Erythroblast (primary cell): Measurements from ENCODE around the gene XYLT1.

Experiments used
- DNase-seq, 2 experiments: peaks; one replicate each; lab custom pipeline; 2025; lab: John Stamatoyannopoulos, UW
- GATA1 ChIP-seq: IDR thresholded peaks from 2 replicates; pipeline ENCODE4 v1.6.1; 2011; ENCODE audit warnings: low read depth, mild to moderate bottlenecking, control low read depth, low read length, moderate library complexity
- POLR2A ChIP-seq: IDR thresholded peaks from 2 replicates; pipeline ENCODE4 v1.6.1; 2011; ENCODE audit warnings: mild to moderate bottlenecking, low read length

The XYLT1 gene

DNA sequence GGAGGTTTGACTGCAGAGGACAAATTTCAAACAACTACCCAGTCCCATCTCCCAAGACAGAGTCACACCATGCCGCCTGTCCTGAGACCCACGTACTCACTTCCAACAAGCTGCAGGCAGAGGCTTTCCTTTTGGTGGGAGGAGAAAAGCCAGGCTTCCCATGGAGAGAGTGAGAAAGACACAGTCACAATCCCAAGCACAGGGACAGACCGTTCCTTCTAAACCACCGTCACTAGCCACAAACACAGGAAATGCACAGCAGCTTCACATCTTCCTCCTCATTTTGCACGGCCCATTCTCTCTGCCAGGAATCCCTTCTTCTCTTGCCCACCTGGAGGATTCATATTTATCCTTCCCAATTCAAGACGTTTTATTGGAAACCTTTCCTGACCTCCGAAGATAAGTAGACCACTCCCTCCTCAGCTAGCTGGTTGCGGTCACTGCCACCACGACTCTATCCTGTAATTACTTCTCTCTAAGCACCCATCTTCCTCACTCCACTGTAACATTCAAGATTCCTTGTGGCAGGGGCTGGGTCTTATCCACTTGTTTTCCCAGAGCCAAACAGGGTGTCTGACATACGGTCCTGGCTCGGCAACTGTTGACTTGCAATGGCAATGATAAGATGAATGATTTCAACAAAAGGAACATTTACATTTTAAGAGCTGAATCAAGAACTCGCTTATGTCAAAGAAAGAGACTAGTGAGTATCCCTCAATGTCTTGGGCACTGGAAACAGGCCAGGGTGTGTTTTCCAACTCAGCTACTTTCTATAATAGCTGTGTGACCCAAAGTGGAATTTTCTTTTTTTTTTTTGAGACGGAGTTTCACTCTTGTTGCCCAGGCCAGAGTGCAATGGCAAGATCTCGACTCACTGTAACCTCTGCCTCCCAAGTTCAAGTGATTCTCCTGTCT is 87.6 kb downstream of the XYLT1 start:
- TF ChIP-seq GATA1 (no peak), POLR2A (no peak)
- DNase-seq = peak in 1 of 2 experiments; percentile 19

DNA sequence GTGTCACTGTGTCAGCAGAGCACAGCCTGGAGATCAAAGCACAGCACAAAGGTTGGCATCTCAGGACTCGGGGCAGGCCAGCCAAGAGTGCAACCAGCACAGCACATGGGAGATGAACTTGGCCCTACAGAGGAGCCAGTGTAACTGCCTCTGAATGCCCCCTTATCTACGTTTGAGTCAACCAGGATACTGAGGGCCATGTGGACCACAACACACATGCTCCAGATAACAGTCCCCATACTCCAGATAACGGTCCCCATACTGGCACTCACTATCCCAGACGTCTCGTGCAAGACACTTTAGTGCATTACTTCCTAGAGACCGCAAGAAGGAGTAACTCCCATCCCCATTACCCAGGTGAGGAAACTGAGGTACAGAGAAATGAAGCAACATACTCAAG is 88.2 kb downstream of the XYLT1 start:
- peak; percentile 56 to 89 for DNase-seq
- TF ChIP-seq GATA1 = no peak
- no peak for TF ChIP-seq POLR2A

DNA sequence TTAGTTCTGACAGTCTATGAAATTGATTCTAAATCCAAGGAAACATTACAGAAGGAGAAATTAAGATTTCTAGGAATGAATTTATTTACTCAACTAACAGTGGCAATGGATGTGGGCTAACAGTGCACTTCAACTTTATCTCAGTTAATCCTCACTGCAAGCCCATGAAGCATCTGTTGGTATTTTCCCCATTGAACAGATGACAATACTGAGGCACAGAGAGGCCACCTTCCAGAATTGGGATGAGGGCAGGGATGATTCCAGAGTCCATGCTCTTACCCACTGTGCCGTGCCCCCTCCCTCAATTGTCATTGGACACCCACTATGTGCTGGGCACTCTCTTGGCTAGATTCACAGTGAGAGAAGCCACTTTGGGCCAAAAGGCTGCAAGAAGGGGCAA is 89.0 kb downstream of the XYLT1 start:
- no peak for DNase-seq
- TF ChIP-seq POLR2A (no peak), GATA1 (no peak)

DNA sequence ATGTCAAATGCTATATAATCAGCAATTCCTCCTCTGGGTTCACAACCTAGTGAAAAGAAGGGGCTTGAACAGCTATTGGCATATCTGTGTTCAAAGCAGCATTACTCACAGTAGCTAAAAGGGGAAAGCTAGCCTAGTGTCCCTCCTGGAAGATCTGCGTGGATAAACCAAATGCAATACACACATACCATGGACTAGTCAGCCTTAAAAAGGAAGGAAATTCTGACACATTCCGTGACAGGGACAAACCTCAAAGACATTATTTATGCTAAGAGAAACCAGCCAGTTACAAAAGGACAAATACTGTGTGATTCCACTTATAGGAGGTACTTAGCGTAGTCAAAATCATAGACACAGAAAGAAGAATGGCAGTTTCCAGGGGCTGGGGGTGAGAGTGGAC is 90.1 kb downstream of the XYLT1 start:
- TF ChIP-seq POLR2A (no peak), GATA1 (no peak)
- DNase-seq = no peak

DNA sequence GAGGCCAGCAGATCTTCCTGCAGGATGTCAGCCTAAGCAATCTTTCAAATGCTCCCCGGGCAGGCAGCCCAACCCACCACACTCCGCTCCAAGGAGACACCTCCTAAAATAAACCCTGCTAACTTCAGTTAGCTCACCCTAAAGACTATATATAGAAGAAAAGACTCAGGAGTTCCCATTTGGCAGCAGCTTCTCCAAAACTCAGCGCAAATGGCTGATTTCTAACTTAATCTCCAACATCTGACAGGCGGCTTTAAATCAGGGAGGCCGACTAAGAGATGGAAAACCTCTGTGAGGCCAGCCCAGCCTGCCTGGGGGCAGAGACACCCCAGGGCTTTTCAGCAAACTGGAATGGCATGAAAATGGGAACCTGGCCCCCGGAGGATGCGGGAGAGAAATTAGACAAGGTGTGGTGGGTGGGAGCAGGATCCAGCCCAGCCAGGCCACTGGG is 91.6 kb downstream of the XYLT1 start:
- TF ChIP-seq GATA1 (no peak), POLR2A (no peak)
- DNase-seq = no peak

DNA sequence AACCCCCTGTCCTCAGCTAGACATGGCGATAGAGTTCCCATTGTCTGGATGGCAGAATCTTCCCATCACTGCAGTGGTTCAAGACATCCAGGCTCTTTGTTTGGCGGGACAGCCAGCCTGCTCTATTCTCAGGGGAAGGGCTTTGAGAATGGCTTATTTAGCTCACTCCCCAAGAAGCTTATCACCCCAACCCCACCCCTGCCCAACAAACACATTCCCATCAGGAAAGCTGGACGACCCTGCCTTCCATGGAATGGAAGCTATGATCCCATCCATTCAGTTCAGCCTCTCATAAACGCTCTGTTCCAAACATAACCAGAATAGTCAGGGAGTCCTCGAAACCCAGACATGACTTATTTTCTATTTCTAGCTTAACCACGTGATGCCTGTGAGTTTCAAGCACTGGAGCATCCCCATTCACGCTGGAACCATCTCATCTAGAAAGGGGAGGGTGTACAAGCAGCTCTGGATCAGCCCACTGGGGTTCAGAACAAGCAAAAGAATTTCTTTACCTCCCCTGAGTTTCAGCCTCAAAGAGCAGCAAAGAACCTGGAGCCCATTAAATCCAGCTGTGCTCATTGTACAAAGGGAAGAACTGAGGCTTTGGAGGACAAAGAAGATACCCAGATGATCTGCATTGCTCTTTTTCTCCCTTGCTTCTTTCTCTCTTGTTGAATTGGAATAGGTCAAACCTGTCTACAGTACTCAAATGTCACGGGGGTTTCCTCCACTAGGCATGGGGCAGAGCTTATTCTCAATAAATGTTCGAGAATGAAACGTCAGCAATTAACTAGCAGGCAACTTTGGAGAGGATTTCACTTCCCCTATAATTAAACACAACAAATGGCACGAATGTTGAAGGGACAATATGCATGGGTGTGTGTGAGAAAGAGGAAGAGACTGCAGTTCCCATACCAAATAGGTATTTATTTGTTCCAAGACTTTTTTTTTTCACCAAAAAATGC is 93.1 kb downstream of the XYLT1 start:
- DNase-seq = no peak
- TF ChIP-seq GATA1 (no peak), POLR2A (no peak)

DNA sequence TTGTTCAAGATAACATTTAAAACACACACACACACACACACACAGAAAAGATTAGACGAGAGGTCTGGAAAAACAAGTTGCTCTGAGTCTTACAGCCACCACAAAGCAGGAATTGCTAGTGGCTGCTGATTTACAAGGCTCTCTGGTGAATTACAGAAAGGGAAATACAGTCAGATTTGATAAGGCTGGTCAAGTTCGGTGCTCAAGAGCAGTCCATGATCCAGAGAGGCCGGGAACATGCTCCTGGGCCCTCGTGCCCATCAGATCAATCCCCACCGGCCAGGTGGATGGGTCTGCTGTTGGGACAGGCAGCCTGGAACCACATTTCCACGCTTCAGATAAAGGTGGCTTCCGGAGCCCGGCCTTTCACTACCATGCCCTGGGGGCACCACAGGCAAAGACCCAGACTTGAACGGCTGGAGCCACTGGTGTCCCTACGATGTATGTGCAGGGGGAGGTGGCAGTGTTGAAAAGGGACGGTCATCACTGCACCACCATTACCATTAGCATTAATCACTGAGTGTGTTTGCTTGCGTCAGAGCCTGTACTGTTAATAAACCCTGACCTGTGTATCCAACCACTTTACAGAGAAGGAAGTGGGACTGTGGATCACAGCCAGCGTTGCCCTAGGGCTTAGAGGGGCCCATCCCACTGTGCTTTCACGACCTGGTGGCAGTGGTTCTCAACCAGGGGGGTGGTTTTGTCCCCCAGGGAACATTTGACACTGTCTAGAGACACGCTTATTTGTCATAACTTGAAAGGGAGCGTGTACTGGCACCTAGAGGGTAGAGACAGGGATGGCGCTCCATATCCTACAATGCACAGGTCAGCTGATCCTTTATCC is 95.1 kb downstream of the XYLT1 start:
- no peak for TF ChIP-seq GATA1
- no peak for TF ChIP-seq POLR2A
- no peak for DNase-seq

DNA sequence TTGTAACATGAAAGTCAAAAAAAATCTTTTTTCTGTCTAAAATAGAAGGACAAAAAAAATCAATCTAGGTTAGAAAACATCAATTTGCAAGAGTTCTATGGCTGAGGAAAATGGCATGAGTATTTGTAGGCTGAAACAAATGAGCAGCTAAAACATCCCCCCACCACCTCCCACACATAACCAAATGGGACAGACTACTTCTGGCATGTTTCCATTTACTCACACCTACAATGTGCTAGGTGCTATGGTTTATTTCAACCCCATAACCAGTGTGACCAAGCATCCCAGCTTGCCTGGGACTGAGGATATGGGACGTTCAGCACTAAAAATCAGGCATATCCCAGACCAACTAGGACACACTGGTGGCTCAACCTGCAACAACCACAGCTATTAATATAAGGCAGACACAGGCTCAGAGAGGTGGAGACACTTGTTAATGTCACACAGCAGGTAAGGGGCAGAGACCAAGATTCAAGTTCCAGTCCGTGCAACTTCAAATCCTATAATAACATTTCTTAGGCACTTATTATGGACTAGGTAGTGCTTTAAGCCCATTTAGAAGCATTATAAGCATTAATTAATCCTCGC is 96.0 kb downstream of the XYLT1 start:
- no peak for TF ChIP-seq POLR2A
- no peak for TF ChIP-seq GATA1
- no peak for DNase-seq

DNA sequence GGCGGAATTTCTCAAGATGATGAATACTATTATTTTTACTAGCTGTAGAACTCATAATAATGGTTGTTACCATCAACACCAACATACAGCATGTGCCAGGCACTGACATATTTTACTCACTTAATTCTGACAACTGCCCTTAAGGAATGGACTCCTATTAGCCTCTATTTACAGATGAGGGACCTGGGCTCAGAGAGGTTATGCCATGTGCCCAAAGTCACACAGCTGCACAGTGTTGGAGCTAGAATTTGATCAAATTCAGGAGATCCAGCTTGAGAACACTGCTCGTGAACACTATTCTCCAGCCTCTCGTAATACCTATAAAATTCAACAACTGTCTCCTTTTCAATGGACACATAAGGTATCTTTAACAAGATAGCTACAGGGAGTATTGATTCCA is 97.2 kb downstream of the XYLT1 start:
- TF ChIP-seq GATA1 (no peak), POLR2A (no peak)
- DNase-seq = no peak

DNA sequence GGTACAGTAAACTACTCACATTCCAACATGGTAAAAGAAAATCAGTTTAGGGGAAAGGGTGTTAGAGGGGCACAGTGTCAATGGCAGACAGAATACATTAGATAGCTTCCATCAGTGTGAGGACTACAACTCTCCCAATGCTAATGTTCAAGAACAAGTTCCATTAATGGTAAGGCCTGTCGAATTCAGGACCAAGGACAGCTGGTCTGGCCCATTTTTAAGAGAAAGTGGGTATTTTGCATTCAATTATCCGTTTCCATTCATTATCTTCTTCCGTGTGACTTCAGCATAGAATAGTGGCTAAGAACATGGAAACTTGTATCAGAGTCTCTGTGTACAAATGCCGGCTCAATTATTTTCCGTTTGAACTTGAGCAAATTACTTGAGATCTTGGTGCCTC is 98.4 kb downstream of the XYLT1 start:
- peak; percentile 2 to 3 for DNase-seq
- TF ChIP-seq POLR2A = no peak
- no peak for TF ChIP-seq GATA1

DNA sequence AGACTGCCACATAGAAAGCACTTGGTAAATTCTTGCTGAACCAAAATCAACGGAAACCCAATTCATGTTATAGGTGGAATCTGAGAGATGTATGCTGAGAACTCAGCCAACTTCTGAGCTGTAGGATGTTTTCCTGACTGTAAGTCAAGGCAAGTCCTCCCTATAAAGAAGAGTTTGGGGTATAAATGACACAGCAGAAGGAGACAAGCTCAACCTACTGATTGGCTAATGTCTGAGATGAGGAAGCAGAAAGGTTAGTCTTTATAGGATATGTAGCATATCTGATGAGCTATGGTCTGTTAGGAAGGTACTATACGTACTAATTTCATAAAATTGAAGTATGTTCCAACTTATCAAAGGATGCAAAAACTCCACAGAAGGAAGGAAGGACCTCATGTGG is 99.5 kb downstream of the XYLT1 start:
- TF ChIP-seq POLR2A = no peak
- no peak for TF ChIP-seq GATA1
- DNase-seq = no peak

DNA sequence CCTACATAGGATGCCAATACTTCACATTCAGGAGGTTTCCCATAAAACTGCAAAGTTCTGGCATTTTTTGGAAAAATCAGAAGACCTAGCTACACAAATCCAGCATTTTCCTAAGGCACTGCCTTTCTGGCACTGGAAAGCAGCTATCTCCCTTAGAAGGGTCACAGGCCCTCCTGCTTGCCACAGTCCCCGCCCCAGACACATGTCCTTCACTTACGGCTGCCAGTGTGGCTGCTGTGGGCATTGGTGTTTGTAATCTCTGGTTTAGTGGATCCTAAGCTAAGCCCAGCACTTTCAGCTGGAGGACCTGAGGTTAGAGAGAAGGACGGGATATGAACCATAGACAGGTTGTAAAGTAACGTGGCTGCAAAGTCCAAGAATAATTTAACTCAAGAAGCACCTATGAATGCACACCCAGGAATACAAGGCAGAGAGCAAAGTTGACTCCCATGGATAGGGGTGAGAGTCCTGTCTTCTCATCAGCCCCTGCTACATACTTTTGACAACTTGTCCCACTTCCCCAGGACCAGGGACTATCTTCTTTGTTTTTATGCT is 100.0 kb downstream of the XYLT1 start:
- no peak for TF ChIP-seq GATA1
- no peak for TF ChIP-seq POLR2A
- no peak for DNase-seq
